GM18519 (cell line): Measurements from ENCODE around the gene IQSEC1.

Experiments
- ATAC-seq: cut with Tn5 transposase; IDR thresholded peaks from one replicate; pipeline ENCODE4 v1.9.1; 2021; ENCODE audit warnings: mild to moderate bottlenecking, moderate library complexity; ENCODE audit not compliant: unreplicated experiment, low FRiP score

The IQSEC1 gene

DNA sequence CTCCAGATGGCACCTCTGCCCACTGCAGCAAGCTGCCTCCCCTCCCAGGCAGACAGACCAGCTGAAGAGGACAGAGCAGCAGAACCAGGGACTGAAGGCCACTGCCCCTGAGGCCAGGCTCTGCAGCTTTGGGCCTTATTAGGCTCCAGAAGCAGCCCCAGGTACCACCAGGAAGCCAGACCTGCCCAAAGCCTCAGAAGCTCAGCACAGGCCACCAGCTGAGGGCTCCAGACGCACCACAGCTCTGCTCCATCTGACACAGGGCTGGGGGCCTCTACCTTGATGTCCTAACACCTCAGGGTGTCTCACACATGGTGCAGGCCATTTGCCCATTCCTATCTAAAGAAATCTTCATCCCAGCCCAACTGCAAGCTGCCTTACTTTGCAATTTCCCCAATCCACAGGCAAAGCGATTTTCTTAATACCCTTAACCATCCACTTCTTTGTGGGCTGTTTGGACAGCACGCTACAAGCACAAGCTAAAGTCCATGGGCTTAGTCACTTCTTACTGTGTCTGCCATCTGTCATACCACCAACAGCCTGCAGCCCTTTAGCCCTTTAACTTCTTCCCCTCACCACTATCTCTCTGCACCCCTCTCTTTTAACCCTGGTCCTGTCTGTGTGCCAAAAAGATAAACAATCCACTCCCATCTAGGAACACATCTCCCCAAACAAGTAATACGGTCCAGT, 112.1 kb downstream of the IQSEC1 start:
- no peak for ATAC-seq

GRCh38 chr3:12960497-12960896, 112.7 kb downstream of the IQSEC1 start:
- ATAC-seq = no peak

GRCh38 chr3:12959838-12960378, 113.3 kb downstream of the IQSEC1 start:
- ATAC-seq = no peak

- no peak for ATAC-seq
Observed at GRCh38 chr3:12959410-12959809, 113.8 kb downstream of the IQSEC1 start.

- ATAC-seq = no peak
Observed at GRCh38 chr3:12957824-12958792, 115.1 kb downstream of the IQSEC1 start.

GRCh38 chr3:12957339-12957738, 115.9 kb downstream of the IQSEC1 start:
- no peak for ATAC-seq

DNA sequence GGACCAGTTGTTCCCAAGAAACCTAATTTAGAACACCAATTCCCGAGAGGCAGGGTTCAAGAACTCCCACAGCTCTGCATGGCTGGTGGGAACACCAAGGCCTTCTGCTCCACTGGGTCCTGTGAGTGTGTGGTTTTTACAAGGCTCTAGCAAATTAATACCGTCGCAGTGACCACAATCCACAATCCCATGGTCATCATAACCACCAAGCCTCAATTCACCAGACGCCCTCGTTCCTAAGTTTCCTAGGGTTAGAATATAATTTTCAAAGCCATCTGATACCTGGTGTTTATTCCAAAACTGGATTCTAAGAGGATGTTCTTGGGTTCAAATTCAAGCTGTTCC, 116.9 kb downstream of the IQSEC1 start:
- no peak for ATAC-seq

DNA sequence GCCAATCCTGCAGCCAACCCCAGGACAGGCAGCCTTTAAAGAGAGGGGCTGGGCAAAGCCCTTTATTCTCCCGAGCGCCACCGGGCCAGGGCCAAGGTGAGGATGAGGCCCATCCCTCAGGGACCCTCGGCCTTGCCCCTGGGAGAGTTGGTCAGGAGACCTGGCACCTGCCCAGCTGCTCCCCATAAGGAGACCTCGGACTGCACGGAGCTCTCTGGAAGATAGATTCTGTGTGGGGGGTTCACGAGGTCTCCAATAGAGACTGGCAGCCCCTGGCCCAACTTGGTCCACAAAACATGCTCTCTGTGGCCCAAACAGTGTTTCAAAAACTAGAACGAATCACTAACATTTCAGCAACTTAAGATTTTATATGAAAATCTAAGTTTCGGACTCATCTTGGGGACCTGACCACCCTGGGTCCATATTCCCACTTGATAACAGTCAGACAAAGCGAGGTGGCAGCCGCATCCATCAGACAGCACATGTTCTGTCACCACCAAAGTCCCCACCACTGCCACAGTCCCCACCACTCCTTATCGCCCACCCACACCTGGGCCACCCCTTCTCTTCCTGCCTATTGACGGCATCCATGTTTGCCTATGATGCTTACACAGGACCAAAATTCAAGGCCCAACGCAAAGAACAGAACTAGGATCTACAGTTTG, 117.4 kb downstream of the IQSEC1 start:
- ATAC-seq = no peak

GRCh38 chr3:12954891-12955650, 118.2 kb downstream of the IQSEC1 start:
- ATAC-seq = no peak

DNA sequence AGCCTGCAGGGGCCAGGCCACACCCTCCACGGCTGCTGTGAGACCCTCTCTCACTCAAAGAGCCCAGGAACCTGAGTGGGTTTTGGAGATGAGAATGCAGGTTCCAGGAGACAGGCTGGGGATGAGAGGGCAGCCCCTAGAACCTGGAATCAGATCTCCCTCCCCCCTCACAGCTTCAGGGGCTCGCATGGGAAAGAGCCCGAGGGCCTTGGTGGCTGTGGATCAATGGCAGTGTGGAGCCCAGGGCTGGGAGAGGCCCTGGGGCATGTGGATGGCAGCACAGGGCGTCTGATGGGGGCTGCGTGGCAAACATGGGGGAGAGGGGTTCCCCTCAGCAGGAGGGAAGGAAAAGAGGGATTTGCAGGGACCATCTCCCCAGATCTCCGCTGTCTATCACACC, 119.0 kb downstream of the IQSEC1 start:
- ATAC-seq = no peak

GRCh38 chr3:12953201-12953995, 119.8 kb downstream of the IQSEC1 start:
- no peak for ATAC-seq

DNA sequence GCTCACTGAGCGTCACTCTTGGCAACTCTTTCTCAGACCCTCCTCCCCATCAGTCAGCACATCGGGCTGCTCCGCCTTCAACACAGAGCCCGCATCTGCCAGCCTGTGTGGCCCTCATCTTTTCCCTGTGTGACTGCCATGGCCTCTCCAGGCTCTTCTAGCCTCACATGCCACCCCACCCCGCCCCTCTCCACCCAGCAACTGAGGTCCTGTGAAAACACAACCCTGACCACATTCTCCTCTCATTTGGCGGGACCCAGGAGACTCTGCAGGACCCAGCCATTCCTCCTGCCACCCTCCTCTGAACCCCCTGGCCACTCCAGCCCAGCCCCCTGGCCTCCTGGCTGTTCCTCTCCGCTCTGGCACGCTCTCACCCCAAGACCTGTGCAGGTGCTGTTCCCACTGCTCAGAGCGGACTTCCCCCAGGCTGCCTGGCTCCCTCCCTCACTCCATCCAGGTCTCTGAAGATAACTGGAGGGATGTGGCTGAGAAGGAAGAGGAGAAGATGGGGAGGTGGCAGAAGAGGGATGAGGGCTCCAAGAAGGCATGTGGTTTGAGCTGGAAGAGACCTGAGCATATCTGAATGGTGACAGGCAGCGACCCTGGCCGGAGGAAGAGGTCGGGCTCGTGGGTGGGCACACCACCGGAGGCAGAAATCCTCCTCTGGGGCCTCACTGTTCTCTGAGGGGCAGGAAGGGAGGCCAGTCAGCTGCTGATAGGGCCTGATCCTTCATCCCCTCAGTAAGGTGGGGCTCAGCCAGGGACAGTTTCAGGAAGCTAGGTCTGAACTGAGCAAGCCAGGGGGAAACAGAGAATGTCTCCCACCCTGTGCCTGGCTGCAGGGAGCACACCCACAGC, 120.7 kb downstream of the IQSEC1 start:
- no peak for ATAC-seq

GRCh38 chr3:12948891-12949711, 124.1 kb downstream of the IQSEC1 start:
- peak; percentile 52 for ATAC-seq

DNA sequence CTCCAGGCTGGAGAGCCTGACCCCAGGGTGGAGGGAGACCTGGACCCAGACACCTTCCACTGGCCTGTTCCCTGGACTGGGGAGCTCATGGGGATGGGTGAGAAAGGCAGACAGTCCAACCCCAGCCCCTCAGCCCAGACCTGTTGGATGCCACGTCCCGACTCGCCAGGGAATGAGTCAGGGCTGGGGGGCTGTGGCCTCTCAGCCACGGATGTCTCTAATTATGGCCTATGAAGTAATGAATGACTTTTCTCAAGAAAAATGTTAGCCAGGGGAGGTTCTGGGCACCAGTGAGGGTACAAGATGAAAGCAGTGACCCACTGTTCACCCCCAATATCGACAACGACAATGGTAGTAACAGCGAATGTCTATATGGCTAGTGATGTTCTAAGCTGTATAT, 124.9 kb downstream of the IQSEC1 start:
- no peak for ATAC-seq

DNA sequence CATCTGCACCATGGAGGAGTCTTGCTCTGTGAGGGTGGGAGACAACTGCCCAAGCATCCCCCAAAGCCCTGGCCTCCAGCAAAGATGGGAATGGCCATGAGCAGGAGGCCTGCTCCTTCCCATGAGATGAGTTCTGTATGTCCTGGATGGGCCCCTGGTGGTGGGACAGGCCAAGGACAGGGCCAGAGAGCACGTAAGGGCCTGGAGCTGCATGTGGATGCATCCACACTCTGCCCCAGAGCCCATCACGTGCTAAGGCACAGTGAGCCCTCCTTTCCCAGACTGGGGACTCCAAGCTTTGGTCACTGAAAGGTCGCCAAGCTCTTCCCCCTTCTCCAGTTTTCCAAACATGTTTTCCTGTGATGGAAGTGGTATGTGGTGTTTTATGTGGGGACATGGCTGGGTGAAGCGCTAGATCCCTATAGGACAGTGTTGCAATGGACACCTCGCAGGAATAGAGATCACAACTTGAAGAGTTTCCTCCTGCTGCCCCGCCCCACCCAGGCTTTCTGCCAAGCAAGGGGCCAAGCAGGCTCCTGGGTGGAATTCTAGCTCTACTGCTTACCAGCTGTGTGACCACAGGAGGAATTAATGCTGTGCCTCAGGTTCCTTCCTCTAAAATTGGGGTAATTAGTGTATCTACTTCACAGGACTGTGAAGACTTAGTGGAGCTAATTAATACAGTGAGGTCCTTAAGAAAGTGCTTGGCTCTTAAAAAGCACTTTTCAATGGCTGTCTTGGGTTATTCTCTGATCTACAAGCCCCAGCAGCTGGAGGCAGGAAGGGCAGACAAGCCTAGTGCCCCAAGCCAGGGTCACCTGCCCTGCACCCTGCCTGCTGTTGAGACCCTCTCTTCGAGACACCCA, 125.5 kb downstream of the IQSEC1 start:
- no peak for ATAC-seq

DNA sequence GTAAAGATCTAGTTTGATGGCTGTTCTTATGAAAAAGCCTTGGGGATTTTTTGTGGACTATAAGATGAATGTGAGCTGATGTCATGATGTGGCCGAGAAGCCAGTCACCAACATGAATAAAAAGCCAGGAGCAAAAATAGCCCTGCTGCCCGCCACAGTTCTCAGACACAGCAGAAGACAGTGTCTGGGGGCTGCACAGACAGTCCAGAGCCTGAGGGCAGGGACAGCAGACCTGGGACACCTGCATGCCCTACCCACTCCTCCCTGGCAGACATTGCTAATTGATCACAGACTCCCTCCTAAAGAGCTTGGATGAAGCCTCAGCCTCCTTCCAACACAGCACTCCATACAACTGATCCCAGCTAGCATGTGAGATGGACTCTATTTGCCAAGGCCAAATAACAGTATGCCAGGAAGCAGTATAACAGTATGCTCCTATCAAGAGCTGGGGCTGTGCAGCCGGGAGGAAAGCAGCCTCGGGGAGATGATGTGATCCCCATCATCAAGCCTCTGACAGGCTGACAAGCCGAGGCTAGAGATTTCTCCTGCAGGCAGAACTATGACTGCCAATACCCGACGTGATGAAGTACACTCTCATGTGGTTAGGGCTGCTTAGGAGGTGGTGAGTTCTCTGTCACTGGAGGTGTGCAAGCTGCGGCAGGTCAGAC, 126.4 kb downstream of the IQSEC1 start:
- no peak for ATAC-seq
